NCI-H1436 treated with DMSO at 0.1 percent for 48 hours (cell line): ENCODE data around the gene ASTN2.

Experiments
- DNase-seq: peaks from one replicate; lab custom pipeline; 2025; lab: John Stamatoyannopoulos, UW

Gene ASTN2

GRCh38 chr9:116501871-116502270 lies 913.0 kb downstream of the ASTN2 start:
- no peak for DNase-seq

- no peak for DNase-seq
These were observed 914.6 kb downstream of the ASTN2 start for GRCh38 chr9:116499986-116500871.

DNA sequence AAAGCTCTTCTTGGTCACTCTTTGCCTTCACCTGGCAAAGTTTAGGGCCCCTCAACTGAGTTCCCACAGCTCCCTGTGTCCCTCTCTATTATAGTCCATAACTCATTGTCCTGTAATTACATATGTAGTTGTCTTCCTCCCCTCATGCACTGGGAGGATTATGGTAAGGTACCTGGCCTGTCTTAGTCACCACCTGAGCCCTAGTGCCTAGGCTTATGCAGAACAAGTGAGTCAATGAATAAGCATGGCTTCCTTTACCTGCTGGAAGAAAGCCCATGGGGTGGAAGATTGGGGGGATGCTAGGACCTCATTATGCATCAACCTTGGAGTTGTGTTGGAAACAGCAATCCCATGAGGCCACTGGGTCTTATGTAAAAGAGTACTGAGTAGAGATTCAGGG lies 915.4 kb downstream of the ASTN2 start:
- no peak for DNase-seq

DNA sequence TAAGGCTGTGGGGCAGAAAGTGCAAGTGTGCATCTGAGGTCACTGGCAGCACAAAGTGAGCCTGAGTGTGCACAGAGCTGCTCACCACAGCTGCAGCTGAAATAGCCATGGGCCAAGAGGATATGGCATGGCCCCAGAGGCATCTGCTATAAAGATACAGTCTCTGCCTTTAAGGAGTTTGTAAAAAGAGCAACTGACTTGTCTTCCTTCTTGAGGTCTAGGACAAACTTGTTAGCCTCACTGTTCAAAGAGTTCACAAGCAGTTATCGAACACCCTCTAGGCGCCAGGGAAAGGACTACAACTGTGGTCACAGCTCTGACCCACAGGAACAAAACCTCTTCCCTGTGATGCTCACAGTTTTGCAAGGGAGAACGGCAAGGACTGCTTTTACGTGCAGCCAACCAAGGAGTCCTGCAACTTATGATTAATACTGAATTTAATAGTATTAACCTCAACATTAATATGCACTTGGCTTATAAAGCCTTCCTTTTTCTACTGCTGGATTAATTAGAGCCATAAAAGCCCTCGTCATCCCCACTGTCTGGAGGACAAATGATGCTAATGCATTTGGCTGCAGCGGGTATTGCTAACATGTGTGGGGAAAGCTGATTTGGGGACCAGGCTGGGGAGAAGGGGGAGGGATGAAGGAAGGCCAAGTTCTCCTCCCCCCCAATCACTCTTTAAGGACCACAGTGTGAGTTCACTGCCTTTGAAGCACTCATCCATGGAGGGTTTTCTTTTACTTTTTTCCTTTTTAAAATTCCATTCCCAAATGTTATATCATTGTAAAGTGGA lies 917.6 kb downstream of the ASTN2 start:
- DNase-seq = no peak

DNA sequence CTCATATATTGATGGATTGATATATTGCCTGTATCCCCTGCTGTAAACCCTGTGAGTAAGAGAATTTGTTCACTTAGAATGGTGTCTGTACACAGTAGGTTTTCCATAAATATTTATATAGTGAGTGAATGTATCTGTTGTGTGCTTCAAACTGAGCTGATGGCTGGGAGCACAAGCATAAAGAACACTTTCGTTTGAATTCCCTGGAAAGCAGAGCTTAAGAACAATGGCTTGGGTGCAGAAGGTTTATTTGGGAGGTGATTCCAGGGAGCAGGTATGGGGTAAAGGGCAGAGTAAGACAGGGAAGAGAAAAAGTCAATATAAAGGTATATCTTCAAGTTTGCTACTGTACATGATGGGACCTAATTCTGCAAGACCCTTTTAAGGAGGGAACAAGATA lies 918.7 kb downstream of the ASTN2 start:
- DNase-seq = no peak

GRCh38 chr9:116495725-116496124 lies 919.1 kb downstream of the ASTN2 start:
- DNase-seq = no peak

DNA sequence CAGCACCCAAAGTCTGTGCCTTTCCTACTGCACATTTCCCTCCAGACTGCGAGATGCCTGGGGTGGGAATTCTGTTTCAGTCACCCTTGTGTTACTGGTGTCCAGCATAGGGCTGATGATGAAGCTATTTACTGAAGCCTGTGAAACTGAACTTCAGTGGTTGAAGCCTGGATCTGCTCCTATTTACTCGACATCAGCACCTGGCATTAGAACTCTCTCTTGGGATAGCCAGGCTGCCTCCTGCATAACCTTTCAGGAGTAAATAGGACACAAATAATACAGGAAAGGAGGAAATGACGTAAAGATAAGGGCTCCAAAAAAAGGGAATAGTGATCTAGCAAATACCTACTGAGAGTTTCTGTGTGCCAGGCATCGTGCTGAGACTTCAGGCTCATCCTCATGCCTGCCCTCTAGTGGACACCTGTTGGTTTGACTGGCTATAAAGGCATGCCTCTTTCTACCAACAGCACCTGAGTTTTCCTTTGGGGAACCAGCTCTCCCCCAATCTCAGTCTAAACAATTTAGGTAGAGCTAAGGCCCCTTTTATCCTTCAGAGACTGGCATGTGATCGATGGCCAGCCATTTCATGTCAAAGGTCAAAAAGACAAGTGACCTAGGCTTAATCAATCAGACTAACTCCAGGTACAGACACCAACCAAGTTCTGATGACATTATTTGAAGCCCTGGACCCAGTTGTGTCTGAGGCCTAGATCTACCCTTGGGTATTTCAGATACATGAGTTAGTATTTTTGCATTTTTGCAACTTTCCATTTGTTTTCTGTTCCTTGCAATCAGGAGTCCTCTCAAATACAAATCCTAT lies 919.8 kb downstream of the ASTN2 start:
- no peak for DNase-seq

DNA sequence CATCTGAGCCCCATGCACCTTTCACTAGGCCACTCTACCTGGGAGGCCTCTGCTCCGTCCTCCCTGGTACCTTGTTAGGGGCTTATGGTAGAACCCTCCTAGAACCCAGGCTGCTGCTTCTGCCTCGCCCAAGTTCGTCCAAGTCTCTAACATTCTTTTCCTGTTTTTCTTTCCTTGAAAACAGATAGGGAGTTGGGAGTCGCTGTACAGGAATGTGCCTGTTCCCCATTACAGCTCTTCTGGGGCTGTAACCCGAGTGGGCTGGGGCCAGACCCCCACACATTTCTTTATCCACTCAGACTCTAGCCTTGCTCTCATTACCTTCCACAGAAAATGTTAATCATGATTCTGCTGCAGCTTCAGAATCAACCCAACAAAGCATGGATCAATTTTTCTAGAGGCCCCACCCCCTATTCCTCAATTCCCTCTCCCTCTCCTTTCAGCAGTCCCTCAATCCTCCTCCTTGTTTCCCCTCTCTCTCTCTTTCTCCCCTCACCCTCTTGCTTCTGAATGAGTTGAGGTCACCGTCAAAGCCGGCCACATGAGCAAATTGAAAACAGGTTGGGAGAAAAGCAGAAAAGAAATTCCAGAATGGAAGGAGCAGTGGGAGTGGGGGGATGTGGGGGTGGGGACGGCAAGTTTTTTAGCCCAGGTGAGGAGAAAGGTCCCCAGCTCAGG lies 921.5 kb downstream of the ASTN2 start:
- no peak for DNase-seq

GRCh38 chr9:116491659-116492058 lies 923.2 kb downstream of the ASTN2 start:
- DNase-seq = no peak

GRCh38 chr9:116491219-116491618 lies 923.6 kb downstream of the ASTN2 start:
- no peak for DNase-seq

GRCh38 chr9:116490321-116490720 lies 924.5 kb downstream of the ASTN2 start:
- DNase-seq = no peak

DNA sequence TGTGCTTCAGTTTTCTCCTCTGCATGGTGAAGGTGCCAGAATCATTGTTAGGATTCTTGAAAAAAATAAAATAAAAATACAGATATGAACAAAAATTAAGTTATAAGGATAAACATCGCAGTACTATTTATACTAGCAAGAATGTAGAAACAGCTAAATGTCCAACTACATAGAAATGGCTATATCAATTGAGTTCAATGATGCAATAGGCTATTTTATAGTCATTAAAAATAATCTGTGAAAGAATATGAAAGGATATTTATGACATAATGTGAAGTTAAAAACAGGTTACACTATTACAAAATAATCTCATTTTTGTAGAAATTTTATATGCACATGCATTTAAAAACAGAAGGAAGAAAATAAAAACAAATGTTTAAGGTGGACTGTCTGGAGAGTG lies 926.5 kb downstream of the ASTN2 start:
- no peak for DNase-seq

DNA sequence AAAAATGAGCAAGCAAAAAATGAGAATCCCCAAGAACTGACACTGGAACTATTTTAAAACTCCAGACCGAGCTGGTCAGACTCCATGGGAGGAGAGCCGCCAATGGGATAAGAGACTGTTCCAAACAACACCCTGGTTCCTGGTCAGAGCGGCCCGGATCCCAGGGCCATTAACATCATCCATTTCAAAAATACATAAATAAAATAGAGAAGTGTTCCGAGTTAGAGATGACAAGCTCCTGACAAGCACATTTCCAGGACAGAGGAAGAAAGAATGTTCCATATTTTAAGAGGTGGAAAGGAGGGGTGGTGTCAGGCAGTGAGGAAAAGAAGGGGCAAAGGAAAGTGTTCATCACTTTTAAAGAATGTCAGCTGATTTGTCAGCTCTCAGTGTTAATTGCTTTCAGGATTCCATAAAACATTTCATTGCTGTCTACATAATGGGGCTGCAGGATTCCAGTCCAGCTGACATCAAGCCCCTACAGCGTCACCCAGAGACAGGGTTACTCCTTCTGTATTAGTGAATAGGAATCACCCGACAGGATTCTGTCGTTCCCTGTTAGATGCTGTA lies 930.3 kb downstream of the ASTN2 start:
- DNase-seq = no peak

GRCh38 chr9:116483622-116484491 lies 931.0 kb downstream of the ASTN2 start:
- DNase-seq = no peak

DNA sequence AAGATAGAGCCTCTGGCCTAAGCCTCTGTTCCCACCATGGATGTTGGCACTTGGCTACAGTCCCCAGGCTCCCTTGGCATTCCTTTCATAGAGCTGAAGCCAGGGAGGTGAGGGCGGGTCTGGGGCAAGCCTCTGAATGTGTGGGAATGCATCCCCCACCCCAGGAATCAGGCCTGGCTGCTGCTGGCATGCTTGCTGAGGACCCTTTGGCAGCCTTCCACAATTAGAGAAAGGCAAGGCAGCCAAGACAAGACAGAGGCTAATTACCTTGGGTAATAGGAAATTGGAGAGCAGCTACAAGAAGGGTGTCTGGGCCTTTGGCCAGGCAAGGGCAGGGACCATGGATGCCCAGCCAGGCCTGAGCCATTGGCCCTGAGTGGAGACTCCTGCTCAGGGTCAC lies 932.1 kb downstream of the ASTN2 start:
- no peak for DNase-seq

- no peak for DNase-seq
These were observed 934.2 kb downstream of the ASTN2 start for GRCh38 chr9:116480700-116481099.

DNA sequence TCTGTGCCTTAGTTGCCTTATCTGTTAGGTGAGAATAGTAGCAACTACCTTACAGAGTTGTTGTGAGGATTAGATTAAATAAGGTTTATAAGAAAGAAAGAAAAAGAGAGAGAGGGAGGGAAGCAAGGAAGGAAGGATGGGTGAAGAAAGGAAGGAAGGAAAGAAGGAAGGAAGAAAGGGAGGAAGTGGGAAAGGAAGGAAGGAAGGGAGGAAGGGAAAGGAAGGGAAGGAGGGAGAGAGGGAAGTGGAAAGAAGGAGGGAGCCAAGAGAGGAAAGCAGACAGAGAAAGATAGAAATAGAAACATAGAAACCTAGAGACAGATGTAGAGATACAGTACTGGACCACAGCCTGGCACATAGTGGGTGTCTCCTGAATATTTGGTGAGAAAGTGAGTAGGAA lies 934.9 kb downstream of the ASTN2 start:
- DNase-seq = no peak

DNA sequence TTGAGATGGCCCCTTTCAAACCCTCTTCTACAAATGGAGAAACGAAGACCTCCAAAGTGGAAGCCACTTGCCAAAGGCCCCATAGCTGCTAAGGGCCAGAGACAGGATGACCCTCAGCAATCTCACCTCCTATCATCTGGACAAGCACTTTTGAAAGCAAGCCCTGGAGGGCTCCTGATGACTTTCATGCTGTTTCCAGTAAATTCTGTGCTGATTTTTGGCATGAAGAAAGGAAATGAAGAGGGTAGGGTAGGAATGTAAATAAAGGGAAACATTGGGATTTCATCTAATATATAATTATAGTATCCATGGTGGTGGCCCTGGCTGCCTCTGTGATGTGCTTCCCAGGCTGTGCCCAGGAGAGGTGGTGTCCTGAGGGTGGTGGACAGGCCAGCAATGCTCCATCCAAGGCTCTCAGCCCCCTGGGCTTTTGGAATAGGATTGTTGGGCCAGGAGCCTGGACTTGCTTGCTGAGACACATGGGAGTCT lies 935.8 kb downstream of the ASTN2 start:
- DNase-seq = no peak

- DNase-seq = no peak
These were observed 937.2 kb downstream of the ASTN2 start for GRCh38 chr9:116477584-116478141.

GRCh38 chr9:116476935-116477381 lies 937.9 kb downstream of the ASTN2 start:
- DNase-seq = no peak
